ENCODE measurements around the gene CCNC.
"Not testable (repeated sequence)": the region's sequence is repeated elsewhere in the genome, so short reads cannot be mapped to it uniquely, and the experiment has no call there.

Gene CCNC

DNA sequence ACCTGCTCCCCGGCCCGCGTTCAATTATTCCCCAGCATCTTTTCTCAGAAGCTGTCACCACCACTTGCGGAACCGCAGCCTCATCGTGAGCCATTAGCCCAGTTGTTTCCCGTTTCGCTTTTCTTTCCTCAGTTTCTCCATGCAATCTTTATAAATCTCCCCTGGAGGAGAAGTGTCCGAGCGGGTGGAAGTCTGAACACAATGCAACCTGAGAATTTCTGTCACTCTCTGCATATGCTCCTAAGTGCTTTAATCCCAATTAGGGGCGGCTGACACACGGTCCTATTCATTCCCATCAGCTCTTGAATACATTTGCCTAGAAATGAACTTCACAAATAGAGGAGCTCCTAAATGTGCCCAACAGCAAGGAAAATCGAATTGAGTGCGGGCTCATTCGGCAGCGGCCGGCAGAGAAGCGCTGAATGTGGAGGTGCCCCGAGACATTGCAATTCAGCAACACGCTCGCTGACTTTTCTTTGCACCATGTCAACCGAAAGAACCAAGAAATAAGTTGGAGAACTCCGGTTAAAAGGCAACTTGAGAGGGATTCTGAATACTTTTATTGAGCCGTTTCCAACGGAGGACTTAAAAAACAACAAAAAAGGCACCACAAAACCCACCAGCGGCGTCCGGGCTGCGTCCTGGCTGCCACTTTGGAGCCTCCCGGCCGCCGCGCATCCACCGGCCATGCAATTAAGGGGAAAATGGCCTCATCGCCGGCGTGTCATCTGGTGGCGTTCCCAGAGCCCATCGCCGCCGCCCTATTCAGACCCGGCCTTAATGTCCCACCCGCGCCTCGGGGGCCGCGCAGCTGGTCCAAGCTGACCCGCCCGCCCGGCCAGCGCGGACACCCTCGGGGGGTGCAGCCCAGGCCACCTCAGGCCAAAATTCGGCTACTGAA lies 34.3 kb upstream of the CCNC start:
- DNase-seq: no peak

DNA sequence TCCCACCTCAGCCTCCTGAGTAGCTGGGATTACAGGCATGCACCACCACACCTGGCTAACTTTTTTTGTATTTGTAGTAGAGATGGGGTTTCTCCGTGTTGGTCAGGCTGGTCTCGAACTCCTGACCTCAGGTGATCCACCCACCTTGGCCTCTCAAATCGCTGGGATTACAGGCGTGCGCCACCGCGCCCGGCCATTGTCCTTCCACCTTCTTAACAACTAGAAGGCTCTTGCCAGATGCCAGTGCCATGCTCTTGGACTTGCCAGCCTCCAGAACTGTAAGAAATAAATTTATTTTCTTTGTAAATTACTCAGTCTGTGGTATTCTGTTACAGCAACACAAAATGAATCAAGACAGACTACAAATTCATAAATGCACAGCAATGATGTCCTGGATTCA lies 26.2 kb upstream of the CCNC start:
- DNase-seq: not testable (repeated sequence)

DNA sequence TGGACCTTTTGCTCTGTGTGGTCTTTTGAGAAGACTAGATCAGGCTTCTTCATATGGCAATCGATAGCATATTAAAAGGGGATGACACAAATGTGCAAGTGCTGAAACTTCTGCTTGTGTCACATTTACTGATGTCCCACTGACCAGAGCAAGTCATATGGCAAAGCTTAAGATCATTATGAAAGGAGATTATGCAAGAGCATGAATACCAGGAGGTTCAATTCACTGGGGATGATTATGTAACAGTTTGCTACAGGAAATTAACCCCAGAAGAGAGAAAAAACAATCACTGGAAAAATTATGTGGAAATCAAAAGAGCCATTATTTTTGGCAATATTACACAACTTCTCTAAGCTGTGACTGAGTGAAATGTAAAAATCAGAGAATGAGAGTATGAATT lies 24.4 kb upstream of the CCNC start:
- DNase-seq: peak; percentile 97

DNA sequence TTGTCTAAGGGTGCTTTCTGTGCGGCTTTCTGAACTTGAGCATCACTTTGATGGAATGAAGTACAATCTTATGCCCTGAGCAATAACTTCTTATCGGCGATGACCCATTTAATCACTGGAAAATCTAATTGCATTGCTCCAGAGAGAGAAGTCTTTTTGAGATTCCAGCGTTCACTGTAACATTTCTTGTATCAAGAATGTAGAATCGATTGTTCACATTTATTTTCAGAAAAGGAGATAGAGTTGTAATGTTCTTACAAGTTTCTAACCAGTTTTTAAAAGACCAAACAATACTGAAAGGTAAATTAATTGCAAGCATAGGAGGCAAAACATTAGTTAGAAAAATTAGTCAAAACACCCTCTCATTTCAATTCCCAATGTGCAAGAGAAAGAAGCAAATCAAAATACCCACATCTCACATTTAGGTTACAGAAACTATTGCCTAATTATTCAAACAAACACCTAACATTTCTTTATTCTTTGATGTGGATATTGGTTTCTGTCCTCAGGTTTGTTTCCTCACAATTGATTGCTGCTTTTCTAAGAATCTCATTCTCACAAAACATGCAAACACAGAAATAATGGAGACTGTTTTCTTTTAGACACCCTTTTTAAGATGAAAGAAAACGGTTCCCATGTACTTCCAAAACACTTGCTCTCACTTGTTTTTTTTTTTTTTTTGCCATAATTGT lies 23.4 kb upstream of the CCNC start:
- DNase-seq: no peak

GRCh38 chr6:99590728-99591672 lies 22.5 kb upstream of the CCNC start:
- no peak for DNase-seq

GRCh38 chr6:99589907-99590493 lies 21.5 kb upstream of the CCNC start:
- no peak for DNase-seq

- no peak for DNase-seq
Observed at GRCh38 chr6:99589290-99589672, 20.8 kb upstream of the CCNC start.

- DNase-seq: peak; percentile 74
Observed at GRCh38 chr6:99588618-99589289, 20.3 kb upstream of the CCNC start.

GRCh38 chr6:99587792-99588191 lies 19.3 kb upstream of the CCNC start:
- no peak for DNase-seq

GRCh38 chr6:99579781-99580180 lies 11.3 kb upstream of the CCNC start:
- no peak for DNase-seq

DNA sequence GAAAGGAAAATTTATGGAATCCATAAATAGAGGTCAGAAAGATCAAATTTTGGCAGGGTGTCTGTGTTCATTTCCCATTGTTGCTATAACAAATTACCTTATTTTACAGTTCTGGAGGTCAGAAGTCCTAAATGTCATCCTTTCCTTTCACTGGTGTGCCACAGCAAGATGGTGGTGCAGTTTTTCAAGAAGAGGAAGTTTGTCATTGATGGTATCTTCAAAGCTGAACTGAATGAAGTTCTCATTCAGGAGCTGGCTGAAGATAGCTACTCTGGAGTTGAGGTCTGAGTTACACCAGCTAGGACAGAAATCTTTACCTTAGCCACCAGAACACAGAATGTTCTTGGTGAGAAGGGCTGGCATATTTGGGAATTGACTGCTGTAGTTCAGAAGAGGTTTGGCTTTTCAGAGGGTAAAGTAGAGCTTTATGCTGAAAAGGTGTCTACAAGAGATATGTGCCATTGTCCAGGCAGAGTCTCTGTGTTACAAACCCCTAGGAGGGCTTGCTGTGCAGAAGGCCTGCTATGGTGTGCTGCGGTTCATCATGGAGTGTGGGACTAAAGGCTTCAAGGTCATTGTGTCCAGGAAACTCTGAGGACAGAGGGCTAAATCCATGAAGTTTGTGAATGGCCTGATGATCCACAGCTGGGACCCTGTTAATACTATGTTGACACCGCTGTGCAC lies 7.2 kb upstream of the CCNC start:
- DNase-seq: no peak

GRCh38 chr6:99573980-99574617 lies 5.6 kb upstream of the CCNC start:
- no peak for DNase-seq

DNA sequence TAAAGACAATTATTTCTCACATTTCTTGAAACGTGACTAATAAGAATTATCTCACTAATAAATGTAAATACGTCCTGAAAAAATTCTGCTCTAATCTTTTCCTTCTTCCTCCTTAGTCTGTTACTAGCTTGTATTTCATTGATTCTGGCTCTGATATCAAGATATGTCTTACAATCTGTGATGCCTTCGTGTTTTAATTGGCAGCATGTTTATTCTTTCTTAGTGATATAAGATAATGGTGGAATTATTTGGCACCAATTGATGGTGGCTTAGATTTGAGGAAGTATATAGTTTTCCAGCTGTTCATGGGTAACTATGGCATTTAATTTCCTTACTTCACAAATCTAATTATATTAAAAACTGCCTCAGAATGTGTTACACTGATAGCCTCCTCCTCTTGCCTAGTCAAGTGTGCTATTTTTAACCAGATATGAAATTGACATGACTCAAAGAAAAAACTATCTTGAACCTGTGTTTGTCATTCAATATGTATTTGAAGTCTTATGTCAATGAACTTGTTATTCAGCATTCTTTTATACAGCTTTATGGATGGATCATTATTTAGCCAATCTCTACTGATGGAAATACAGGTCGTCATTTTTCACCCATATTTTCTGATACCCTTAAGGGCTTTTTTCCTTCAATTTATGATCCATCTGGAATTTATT lies 5.3 kb downstream of the CCNC start:
- no peak for DNase-seq

DNA sequence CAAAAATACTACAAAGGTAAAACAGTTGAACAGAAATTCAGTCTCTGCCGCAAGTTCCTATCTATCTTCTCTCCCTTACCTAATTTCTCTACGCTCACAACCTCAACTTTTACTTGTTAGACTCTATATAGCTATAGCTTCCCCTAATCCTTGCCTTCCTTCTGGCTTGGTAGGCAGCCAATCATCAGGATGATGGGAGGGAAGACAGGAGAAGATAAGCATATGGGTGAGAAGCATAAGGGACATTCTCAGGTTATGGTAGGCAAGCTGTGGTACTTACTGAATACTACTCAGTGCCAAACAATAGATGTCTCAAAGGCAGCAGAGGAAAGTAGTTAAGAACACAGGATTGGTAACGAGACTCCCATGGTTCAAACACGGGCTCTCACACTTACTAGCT lies 7.8 kb downstream of the CCNC start:
- no peak for DNase-seq

DNA sequence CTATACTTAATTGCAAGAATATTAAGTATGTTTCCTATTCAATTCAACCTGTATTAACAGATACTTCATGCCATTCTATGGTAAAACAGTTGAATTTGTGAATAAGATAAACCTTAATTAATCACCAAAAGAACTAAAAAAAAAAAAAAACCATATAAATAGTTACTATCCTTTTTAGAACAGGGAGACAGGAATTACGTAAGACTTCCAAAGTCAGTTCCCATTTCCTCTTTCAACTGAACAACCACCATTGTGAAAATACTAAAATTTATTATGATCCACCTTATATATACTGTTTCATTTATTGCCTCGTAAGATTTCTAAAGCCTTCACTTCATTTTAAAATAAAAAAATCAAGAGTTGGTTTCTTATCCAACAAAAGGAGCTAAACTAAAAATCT lies 9.4 kb downstream of the CCNC start:
- DNase-seq: peak; percentile 72

DNA sequence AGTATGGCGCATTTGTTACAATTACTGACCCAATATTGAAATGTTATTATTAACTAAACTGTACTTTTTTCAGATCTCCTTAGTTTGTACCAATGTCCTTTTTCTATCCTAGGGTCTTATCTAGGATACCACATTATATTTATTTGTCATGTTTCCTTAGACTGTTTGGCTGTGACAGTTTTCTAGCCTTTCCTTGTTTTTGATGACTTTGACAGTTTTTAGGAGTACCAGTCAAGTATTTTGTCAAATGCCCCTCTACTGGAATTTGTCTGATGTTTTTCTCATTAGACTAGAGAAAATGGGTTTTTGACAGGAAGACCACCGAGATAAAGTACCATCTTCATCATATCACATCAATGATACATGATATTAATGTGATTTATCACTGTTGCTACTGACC lies 14.6 kb downstream of the CCNC start:
- DNase-seq: no peak

DNA sequence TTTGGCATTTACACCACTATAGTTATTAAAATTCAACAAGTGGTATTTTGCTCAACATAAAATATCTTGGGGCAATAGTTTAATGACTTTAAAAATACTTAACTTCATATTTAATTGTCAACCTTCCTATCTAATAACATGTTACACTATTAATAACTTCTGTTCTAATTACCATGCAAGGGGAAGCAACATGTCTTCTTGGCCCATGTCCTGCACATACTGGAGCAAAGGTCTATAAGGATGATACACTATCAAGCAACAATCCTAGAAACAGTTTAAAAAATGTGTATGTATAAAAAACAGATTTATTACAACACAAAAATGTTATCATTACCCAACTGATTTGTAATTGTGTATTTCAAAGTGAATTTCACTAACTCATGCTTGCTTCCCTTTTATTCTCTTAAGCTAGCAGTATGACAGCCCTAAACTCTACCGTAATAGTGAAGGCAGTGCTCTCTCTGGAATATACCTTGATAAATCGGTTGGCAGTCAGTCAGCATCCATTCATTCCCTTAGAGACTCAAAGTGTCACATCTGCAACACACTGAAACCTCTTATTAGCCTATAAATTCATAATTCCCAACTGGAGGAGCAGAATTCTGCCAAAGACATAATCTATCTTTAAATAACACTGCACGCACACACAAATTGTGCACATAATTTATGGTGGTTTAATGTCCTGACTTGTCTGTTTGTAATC lies 18.3 kb downstream of the CCNC start:
- DNase-seq: no peak

DNA sequence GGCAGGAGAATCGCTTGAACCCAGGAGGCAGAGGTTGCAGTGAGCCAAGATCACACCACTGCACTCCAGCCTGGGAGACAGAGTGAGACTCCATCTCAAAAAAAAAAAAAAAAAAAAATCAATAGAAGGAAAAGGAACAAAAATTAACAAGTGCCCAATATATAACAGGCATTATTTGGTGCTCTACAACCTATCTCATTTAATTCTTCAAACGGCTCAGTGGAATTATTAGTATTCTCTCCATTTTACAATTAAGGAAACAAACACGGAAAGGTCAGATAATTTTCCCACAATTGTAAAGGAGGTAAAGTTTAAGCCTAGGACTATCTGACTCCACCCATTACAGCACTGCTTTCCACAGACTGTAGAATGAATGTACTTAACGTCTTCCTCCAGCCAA lies 19.8 kb downstream of the CCNC start:
- no peak for DNase-seq

- no peak for DNase-seq
Observed at GRCh38 chr6:99547526-99547925, 20.9 kb downstream of the CCNC start.

DNA sequence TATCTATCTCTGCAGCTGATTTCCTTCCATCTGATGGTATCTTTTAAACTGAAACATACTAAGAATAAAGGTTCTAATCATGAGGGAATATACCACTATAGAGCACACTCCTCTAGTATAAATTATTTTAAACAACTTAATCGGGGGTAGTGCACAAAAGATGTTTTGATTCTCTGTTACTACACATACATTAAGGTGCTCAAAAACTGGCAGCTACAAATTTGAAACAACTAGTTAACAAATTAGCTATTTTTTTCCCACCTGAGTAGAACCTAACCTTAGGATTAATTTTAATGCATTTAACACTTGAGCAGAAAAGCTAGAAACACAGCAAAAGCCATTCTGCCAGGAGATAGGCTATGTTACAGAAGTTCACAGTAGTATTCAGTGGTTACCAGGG lies 23.0 kb downstream of the CCNC start:
- no peak for DNase-seq
